Measurements from ENCODE around the gene ZNF91. TPM values are rescaled to one million over a fixed set of nuclear protein-coding genes. Genes with fewer than 3 reads are reported as not detected.

Gene ZNF91
- polyA plus RNA-seq = 9.4 to 15.7 TPM (median 14.1 TPM) in 3 replicates
- polyA plus RNA-seq (2011; ENCODE audit: low read depth) = 59.9 TPM
- polyA plus RNA-seq (2011; cell fraction: cytosol; rRNA removed) = 5.1 and 10.0 TPM in 2 replicates
- polyA plus RNA-seq (2011; cell fraction: nucleus; rRNA removed) = 50.1 and 63.7 TPM in 2 replicates
- 6.0 and 22.7 TPM in 2 replicates for polyA plus RNA-seq (2012; ENCODE audit: low replicate concordance)
- 11.6 to 42.0 TPM (median 32.7 TPM) in 3 replicates for polyA minus RNA-seq
- 15.0 TPM for polyA minus RNA-seq (2011; cell fraction: cytosol; rRNA and poly(A)+ RNA removed)
- polyA minus RNA-seq (2011; cell fraction: nucleus; rRNA and poly(A)+ RNA removed) = 46.6 and 90.6 TPM in 2 replicates

GRCh38 chr19:23395041-23395721 lies at the start of gene ZNF91:
ZNF91 (minus strand) TSS chr19:23395471; CDS start chr19:23395354, 117 bp downstream.
- H4K20me1 ChIP-seq (ENCODE audit: control insufficient read depth, extremely low read depth, insufficient read depth, low read length) = no peaks in the 10 kb centered on the region
- peaks cover 12% of the 10 kb centered on the region for H3K4me1 ChIP-seq (ENCODE audit: control insufficient read depth, extremely low read depth, insufficient read depth, low read length)
- peak; percentile 97 for FAIRE-seq
- TF ChIP-seq CTCF (optimal IDR thresholded peaks at IDR 0.05 in 1 of 3, IDR thresholded peaks at IDR 0.05 in 1 of 3, conservative IDR thresholded peaks at IDR 0.05 in 1 of 3; ENCODE audit: extremely low read depth in 1 of 3, insufficient read depth in 2 of 3, low read length in 3 of 3) (no peak), EZH2 (IDR thresholded peaks at IDR 0.05; ENCODE audit: low read length) (no peak)
- peak; percentile 45 for DNase-seq (ENCODE audit: low read depth, low spot score)
- H3K27ac ChIP-seq (ENCODE audit: control insufficient read depth, insufficient read depth, low read length) = peak within 1 kb of the TSS; percentile 99
- H2AFZ ChIP-seq (ENCODE audit: control insufficient read depth, low read length) = peak within 1 kb of the TSS; percentile 89
- H3K27me3 ChIP-seq (ENCODE audit: control insufficient read depth, extremely low read depth, insufficient read depth, low read length) = no peaks in the 10 kb centered on the region
- no peaks in the 10 kb centered on the region for H3K9me1 ChIP-seq (ENCODE audit: control insufficient read depth, extremely low read depth, insufficient read depth, low read length)
- dilution Hi-C loops (cut with MboI; ENCODE audit: extremely low pct_ligation_motif_present, low sequenced_read_pairs) = no loop called here
- peaks cover 0 to 2% of the 10 kb centered on the region in 2 experiments for H3K36me3 ChIP-seq (ENCODE audit: control insufficient read depth in 2 of 2, extremely low read depth in 1 of 2, insufficient read depth in 2 of 2, low read length in 2 of 2)
- no peaks in the 10 kb centered on the region for H3K9me3 ChIP-seq (ENCODE audit: control insufficient read depth, low read depth, low read length)
- H3K9ac ChIP-seq (ENCODE audit: control insufficient read depth, extremely low read depth, insufficient read depth, low read length) = peak within 1 kb of the TSS; percentile 100
- H3K4me2 ChIP-seq (ENCODE audit: control insufficient read depth, extremely low read depth, insufficient read depth, low read depth, low read length) = peak within 1 kb of the TSS; percentile 82
- H3K79me2 ChIP-seq (ENCODE audit: control insufficient read depth, insufficient read depth, low read length) = peaks cover 50% of the 10 kb centered on the region
- peak within 1 kb of the TSS; percentile 93 to 97 (median 94) for H3K4me3 ChIP-seq (ENCODE audit: control insufficient read depth in 2 of 3, extremely low read depth in 1 of 3, insufficient read depth in 2 of 3, low read depth in 1 of 3, low read length in 3 of 3)

DNA sequence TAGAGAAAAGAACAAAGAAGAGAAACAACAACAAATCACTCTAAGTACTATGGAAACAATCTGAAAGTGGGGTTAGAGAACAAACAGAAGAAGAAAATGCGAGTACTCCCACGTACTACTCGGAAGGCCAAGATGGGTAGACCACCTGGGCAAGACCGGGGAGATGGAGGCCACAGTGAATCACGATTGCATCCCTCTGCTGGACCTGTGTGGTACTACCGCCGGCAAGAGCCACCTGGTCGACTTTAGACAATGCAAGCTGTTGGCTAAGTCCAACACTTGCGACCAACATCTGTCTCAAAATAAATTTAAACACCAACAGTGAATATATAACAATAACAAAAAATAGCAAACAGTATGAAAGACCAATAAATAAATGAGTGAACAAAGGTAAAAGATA lies 45.5 kb upstream of the ZNF91 start:
- TF ChIP-seq CTCF (optimal IDR thresholded peaks at IDR 0.05 in 1 of 3, IDR thresholded peaks at IDR 0.05 in 1 of 3, conservative IDR thresholded peaks at IDR 0.05 in 1 of 3; ENCODE audit: extremely low read depth in 1 of 3, insufficient read depth in 2 of 3, low read length in 3 of 3) = peak in 2 of 3 experiments; percentile 28 to 47
- TF ChIP-seq EZH2 (IDR thresholded peaks at IDR 0.05; ENCODE audit: low read length) = no peak
- Histone ChIP-seq H3K4me3 (ENCODE audit: control insufficient read depth in 2 of 3, extremely low read depth in 1 of 3, insufficient read depth in 2 of 3, low read depth in 1 of 3, low read length in 3 of 3) (no peak overlapping the region), H3K4me1 (ENCODE audit: control insufficient read depth, extremely low read depth, insufficient read depth, low read length) (no peaks in the 10 kb centered on the region), H3K79me2 (ENCODE audit: control insufficient read depth, insufficient read depth, low read length) (no peaks in the 10 kb centered on the region), H3K9me1 (ENCODE audit: control insufficient read depth, extremely low read depth, insufficient read depth, low read length) (no peaks in the 10 kb centered on the region), H3K9me3 (ENCODE audit: control insufficient read depth, low read depth, low read length) (no peaks in the 10 kb centered on the region), H3K27ac (ENCODE audit: control insufficient read depth, insufficient read depth, low read length) (no peak overlapping the region), H2AFZ (ENCODE audit: control insufficient read depth, low read length) (no peak overlapping the region), H3K4me2 (ENCODE audit: control insufficient read depth, extremely low read depth, insufficient read depth, low read depth, low read length) (no peak overlapping the region), H4K20me1 (ENCODE audit: control insufficient read depth, extremely low read depth, insufficient read depth, low read length) (no peaks in the 10 kb centered on the region), H3K9ac (ENCODE audit: control insufficient read depth, extremely low read depth, insufficient read depth, low read length) (no peak overlapping the region), H3K36me3 (ENCODE audit: control insufficient read depth in 2 of 2, extremely low read depth in 1 of 2, insufficient read depth in 2 of 2, low read length in 2 of 2) (no peaks in the 10 kb centered on the region), H3K27me3 (ENCODE audit: control insufficient read depth, extremely low read depth, insufficient read depth, low read length) (no peaks in the 10 kb centered on the region)
- FAIRE-seq (no peak), DNase-seq (ENCODE audit: low read depth, low spot score) (no peak)
- dilution Hi-C loops (cut with MboI; ENCODE audit: extremely low pct_ligation_motif_present, low sequenced_read_pairs) = no loop called here
